H1 (cell line): Measurements from ENCODE around the gene GABRR3.

Experiments used
- EZH2 ChIP-seq: fragments of 200-600 bp; sonication (generic); IDR thresholded peaks from 2 replicates; pipeline ENCODE4 v1.7.1; 2012; ENCODE audit warnings: low read depth, mild to moderate bottlenecking, moderate library complexity, low read length, inconsistent platforms; ENCODE audit not compliant: severe bottlenecking
- JUND ChIP-seq: IDR thresholded peaks from 2 replicates; pipeline ENCODE4 v1.6.1; 2011; ENCODE audit warnings: mild to moderate bottlenecking, improper control_type of control experiment, low read length
- POLR2A ChIP-seq, 2 experiments: IDR thresholded peaks; 1 replicate in 1 of 2; 2 replicates in 1 of 2; pipeline ENCODE4 v1.6.1; 2011; ENCODE audit warnings: low read depth in 2 of 2, low read length in 2 of 2, mild to moderate bottlenecking in 2 of 2; ENCODE audit errors: control extremely low read depth in 1 of 2
- POLR2AphosphoS5 ChIP-seq: IDR thresholded peaks from 2 replicates; pipeline ENCODE4 v1.6.1; 2011; ENCODE audit warnings: low read depth, low read length
- RAD21 ChIP-seq, 2 experiments: IDR thresholded peaks in 1 of 2; conservative IDR thresholded peaks in 1 of 2; 2 replicates each; pipeline ENCODE4 v1.6.1; 2011; ENCODE audit warnings: low read depth in 2 of 2, low read length in 2 of 2, improper control_type of control experiment in 1 of 2, inconsistent platforms in 1 of 2, mild to moderate bottlenecking in 1 of 2, moderate library complexity in 1 of 2
- SP1 ChIP-seq: IDR thresholded peaks from 2 replicates; pipeline ENCODE4 v1.6.1; 2011; ENCODE audit warnings: low read depth, low read length
- SP4 ChIP-seq: IDR thresholded peaks from 2 replicates; pipeline ENCODE4 v1.6.1; 2012; ENCODE audit warnings: low read length, inconsistent platforms
- TAF1 ChIP-seq: IDR thresholded peaks from 2 replicates; pipeline ENCODE4 v1.6.1; 2011; ENCODE audit warnings: mild to moderate bottlenecking, low read depth, low read length
- YY1 ChIP-seq: IDR thresholded peaks from 2 replicates; pipeline ENCODE4 v1.6.1; 2011; ENCODE audit warnings: low read depth, mild to moderate bottlenecking, low read length
- ZNF274 ChIP-seq: IDR thresholded peaks from 2 replicates; pipeline ENCODE4 v1.7.0; 2012; ENCODE audit warnings: low read length, borderline replicate concordance; ENCODE audit errors: extremely low read depth
- TF ChIP-seq, protein P1 (sequence below), 3 experiments: IDR thresholded peaks; 1 replicate in 2 of 3; 2 replicates in 1 of 3; pipeline versions ENCODE4 v1.5.1 to v1.6.1; 2011; ENCODE audit warnings: low read length in 3 of 3, mild to moderate bottlenecking in 3 of 3, inconsistent platforms in 2 of 3, low read depth in 1 of 3, moderate library complexity in 1 of 3; ENCODE audit not compliant: insufficient read depth in 1 of 3; ENCODE audit errors: control extremely low read depth in 1 of 3

DNA sequence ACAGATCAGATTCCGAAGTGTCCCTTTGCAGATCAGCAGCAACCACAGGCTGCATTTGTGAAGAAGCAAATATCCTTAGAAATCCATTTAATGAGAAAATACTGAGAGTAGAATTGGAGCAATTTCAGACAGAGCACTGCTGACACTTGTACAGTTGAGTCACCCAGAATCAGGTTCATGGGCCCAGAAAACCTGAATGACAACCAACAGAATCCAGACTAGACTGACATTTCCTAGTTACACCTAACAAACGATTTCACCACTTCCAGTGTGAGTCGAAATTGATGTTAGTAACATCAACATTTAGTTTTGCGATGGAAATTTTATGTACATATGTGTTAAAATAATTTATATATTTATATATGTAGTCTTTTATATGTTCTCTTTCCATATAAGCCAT is 16.8 kb downstream of the GABRR3 start:
- TF ChIP-seq SP1 (no peak), POLR2AphosphoS5 (no peak), POLR2A (IDR thresholded peaks at IDR 0.05; ENCODE audit: control extremely low read depth in 1 of 2, low read depth in 2 of 2, low read length in 2 of 2) (no peak), TAF1 (no peak), RAD21 (IDR thresholded peaks at IDR 0.05 in 1 of 2, conservative IDR thresholded peaks at IDR 0.05 in 1 of 2; ENCODE audit: low read depth in 2 of 2, low read length in 2 of 2) (no peak), EZH2 (no peak), JUND (no peak), YY1 (no peak), SP4 (no peak), ZNF274 (no peak)
- TF ChIP-seq, protein P1, sequence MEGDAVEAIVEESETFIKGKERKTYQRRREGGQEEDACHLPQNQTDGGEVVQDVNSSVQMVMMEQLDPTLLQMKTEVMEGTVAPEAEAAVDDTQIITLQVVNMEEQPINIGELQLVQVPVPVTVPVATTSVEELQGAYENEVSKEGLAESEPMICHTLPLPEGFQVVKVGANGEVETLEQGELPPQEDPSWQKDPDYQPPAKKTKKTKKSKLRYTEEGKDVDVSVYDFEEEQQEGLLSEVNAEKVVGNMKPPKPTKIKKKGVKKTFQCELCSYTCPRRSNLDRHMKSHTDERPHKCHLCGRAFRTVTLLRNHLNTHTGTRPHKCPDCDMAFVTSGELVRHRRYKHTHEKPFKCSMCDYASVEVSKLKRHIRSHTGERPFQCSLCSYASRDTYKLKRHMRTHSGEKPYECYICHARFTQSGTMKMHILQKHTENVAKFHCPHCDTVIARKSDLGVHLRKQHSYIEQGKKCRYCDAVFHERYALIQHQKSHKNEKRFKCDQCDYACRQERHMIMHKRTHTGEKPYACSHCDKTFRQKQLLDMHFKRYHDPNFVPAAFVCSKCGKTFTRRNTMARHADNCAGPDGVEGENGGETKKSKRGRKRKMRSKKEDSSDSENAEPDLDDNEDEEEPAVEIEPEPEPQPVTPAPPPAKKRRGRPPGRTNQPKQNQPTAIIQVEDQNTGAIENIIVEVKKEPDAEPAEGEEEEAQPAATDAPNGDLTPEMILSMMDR (IDR thresholded peaks at IDR 0.05; ENCODE audit: control extremely low read depth in 1 of 3, insufficient read depth in 1 of 3, low read depth in 1 of 3, low read length in 3 of 3), result no peak
